K562 (cell line): ENCODE measurements around the gene CD46.

Experiments
- CREB1 ChIP-seq, 2 experiments: sonication (generic) in 1 of 2; formaldehyde crosslinking in 1 of 2; IDR thresholded peaks; 2 replicates each; pipeline versions ENCODE4 v1.6.1 to v1.8.0; 2012 to 2022; ENCODE audit warnings: inconsistent platforms in 1 of 2, mild to moderate bottlenecking in 1 of 2, missing genetic modification reagents in 1 of 2, moderate library complexity in 1 of 2
- EP300 ChIP-seq: IDR thresholded peaks from 2 replicates; pipeline ENCODE4 v1.6.1; 2012; ENCODE audit warnings: low read length, improper control_type of control experiment
- MAX ChIP-seq: sonication (generic); formaldehyde crosslinking; IDR thresholded peaks from 2 replicates; pipeline ENCODE4 v1.9.0; 2022; ENCODE audit warnings: mild to moderate bottlenecking, missing genetic modification reagents
- REST ChIP-seq, 2 experiments: fragments of 450-650 bp; formaldehyde crosslinking in 1 of 2; IDR thresholded peaks; 2 replicates each; pipeline versions ENCODE4 v1.4.0 to v1.6.1; 2014 to 2020; ENCODE audit warnings: mild to moderate bottlenecking in 2 of 2, borderline replicate concordance in 1 of 2, low read depth in 1 of 2

GRCh38 chr1:207810173-207810572, 58.3 kb downstream of the CD46 start:
- TF ChIP-seq CREB1 (IDR thresholded peaks at IDR 0.05) (no peak), CREB1 (CRISPR knock-in tag; IDR thresholded peaks at IDR 0.05) (no peak), MAX (no peak), EP300 (no peak), REST (IDR thresholded peaks at IDR 0.05; ENCODE audit: borderline replicate concordance) (no peak), REST (CRISPR knock-in tag; IDR thresholded peaks at IDR 0.05; ENCODE audit: low read depth) (no peak)
